Smooth muscle cell (in vitro differentiated cells): ENCODE data around the gene FARP1. TPM values are rescaled to one million over a fixed set of nuclear protein-coding genes. Genes with fewer than 3 reads are reported as not detected.

ENCODE experiments used
- DNase-seq: peaks from one replicate; lab custom pipeline; 2025; ENCODE audit not compliant: unreplicated experiment; lab: John Stamatoyannopoulos, UW
- H2AFZ ChIP-seq: fragments of 200-600 bp; sonication (generic); 2 replicates; pipeline ENCODE4 v1.6.0; 2016; ENCODE audit warnings: antibody characterized with exemption, low read depth, mild to moderate bottlenecking
- H3F3A ChIP-seq: fragments of 200-600 bp; sonication (generic); 2 replicates; pipeline ENCODE4 v1.6.0; 2017; ENCODE audit warnings: antibody characterized with exemption, low read depth
- H3K27ac ChIP-seq: fragments of 200-600 bp; sonication (generic); 2 replicates; pipeline ENCODE4 v1.5.1; 2016; ENCODE audit warnings: low read depth, mild to moderate bottlenecking
- H3K27me3 ChIP-seq: fragments of 200-600 bp; sonication (generic); 2 replicates; pipeline ENCODE4 v1.6.1; 2016; ENCODE audit warnings: low read depth, mild to moderate bottlenecking
- H3K36me3 ChIP-seq: fragments of 200-600 bp; sonication (generic); 2 replicates; pipeline ENCODE4 v1.5.1; 2016; ENCODE audit warnings: low read depth
- H3K4me1 ChIP-seq: fragments of 200-600 bp; sonication (generic); 2 replicates; pipeline ENCODE4 v1.5.1; 2016; ENCODE audit warnings: low read depth
- H3K4me2 ChIP-seq: fragments of 200-600 bp; sonication (generic); 2 replicates; pipeline ENCODE4 v1.6.0; 2016; ENCODE audit warnings: mild to moderate bottlenecking
- H3K4me3 ChIP-seq: fragments of 200-600 bp; sonication (generic); 2 replicates; pipeline ENCODE4 v1.5.1; 2016; ENCODE audit warnings: mild to moderate bottlenecking
- H3K79me2 ChIP-seq: fragments of 200-600 bp; sonication (generic); 2 replicates; pipeline ENCODE4 v1.6.0; 2016; ENCODE audit warnings: low read depth, mild to moderate bottlenecking
- H3K9ac ChIP-seq: fragments of 200-600 bp; sonication (generic); 2 replicates; pipeline ENCODE4 v1.6.0; 2016; ENCODE audit warnings: low read depth
- H3K9me3 ChIP-seq: fragments of 200-600 bp; sonication (generic); replicated peaks from 2 replicates; pipeline ENCODE4 v1.5.1; 2016; ENCODE audit warnings: low read depth
- H4K20me1 ChIP-seq: fragments of 200-600 bp; sonication (generic); 2 replicates; pipeline ENCODE4 v1.6.0; 2016; ENCODE audit warnings: low read depth
- CTCF ChIP-seq: fragments of 200-600 bp; sonication (generic); IDR thresholded peaks from 2 replicates; pipeline ENCODE4 v1.5.1; 2017; ENCODE audit warnings: borderline replicate concordance, mild to moderate bottlenecking, antibody characterized with exemption; ENCODE audit not compliant: insufficient read depth, poor library complexity, severe bottlenecking
- WGBS: methylation state at CpG from one replicate; pipeline ENCODE4 v1.1.7; 2016; ENCODE audit warnings: low lambda C conversion rate; 5-methylcytosine and 5-hydroxymethylcytosine counted together
- polyA plus RNA-seq: library from polyadenylated mRNA; unstranded; fragments of >200 nt; fragmentation: Nextera tagmentation; extraction: Ambion mirVana; gene quantifications from 2 replicates; pipeline ENCODE4 v1.2.1, GENCODE V29; 2016
- total RNA-seq: library from RNA; depleted of rRNA; stranded (reverse); fragments of >200 nt; gene quantifications from 2 replicates; pipeline ENCODE4 v1.2.3, GENCODE V29; 2014

FARP1 gene
- total and polyA plus RNA-seq, 2 experiments from 2014 or later = 59.4 to 104 TPM

DNA sequence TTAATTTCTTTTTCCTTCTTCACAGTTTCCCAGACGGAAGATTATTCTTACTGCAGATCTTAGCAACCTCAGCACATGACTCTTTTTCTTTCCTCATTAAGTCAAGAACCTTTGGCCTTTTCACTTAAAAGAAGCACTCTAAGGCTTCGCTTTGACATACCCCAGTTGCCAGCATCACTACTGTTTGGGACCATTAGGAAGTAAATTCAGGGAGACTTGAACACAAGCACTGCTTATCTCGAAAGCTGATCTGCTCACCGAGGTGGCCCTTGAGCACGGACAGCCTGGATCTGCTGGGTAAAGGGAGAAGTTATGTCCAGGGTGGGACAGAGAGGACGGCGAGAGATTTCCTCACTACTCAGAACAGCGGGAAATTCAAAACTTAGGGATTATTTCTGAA, 185.6 kb downstream of the FARP1 start:
- Histone ChIP-seq H3F3A (peaks cover 5% of the 10 kb centered on the region), H3K4me2 (peak overlapping the region; percentile 78), H3K79me2 (peaks cover 56% of the 10 kb centered on the region)

DNA sequence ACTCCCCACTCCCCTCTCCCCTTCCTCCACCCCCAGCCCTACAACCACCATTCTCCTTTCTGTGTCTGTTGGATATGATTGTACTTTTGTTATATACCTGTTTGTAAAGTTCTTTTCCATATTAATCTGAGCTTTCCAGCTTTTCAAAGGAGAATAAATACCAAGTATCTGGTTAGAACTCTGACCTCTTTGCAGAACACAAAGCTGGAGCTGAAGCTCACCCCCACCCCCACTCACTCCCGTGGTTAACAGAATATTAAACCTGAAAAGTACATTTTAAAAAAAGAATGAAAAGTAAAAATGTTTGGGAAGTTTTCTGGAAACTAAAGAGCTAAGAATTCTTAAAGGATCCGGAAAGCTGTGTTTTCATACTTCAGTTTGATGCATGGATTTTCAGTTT, 189.3 kb downstream of the FARP1 start:
- Histone ChIP-seq H3K4me2 (peak overlapping the region; percentile 1), H3K79me2 (peaks cover 46% of the 10 kb centered on the region), H3K27ac (peak overlapping the region; percentile 13), H3K4me3 (no peak overlapping the region), H3K36me3 (no peaks in the 10 kb centered on the region), H3K9ac (no peak overlapping the region), H3K4me1 (peaks cover 34% of the 10 kb centered on the region), H4K20me1 (peaks cover 9% of the 10 kb centered on the region), H3K27me3 (no peaks in the 10 kb centered on the region), H2AFZ (no peak overlapping the region), H3K9me3 (no peaks in the 10 kb centered on the region), H3F3A (peaks cover 3% of the 10 kb centered on the region)
- 78% methylated on average over 2 of the region's 2 CpGs for WGBS
- no peak for DNase-seq
- TF ChIP-seq CTCF = no peak

More for the DNA sequence above, 185.6 kb downstream of the FARP1 start:
- Histone ChIP-seq H3K36me3 (no peaks in the 10 kb centered on the region), H3K4me3 (no peak overlapping the region), H3K27ac (peak overlapping the region; percentile 85), H3K9ac (peak overlapping the region; percentile 6), H3K4me1 (peaks cover 64% of the 10 kb centered on the region), H3K27me3 (no peaks in the 10 kb centered on the region), H2AFZ (no peak overlapping the region), H3K9me3 (no peaks in the 10 kb centered on the region), H4K20me1 (peaks cover 9% of the 10 kb centered on the region)
- 52% methylated on average over 8 of the region's 8 CpGs for WGBS
- no peak for TF ChIP-seq CTCF
- DNase-seq = no peak

DNA sequence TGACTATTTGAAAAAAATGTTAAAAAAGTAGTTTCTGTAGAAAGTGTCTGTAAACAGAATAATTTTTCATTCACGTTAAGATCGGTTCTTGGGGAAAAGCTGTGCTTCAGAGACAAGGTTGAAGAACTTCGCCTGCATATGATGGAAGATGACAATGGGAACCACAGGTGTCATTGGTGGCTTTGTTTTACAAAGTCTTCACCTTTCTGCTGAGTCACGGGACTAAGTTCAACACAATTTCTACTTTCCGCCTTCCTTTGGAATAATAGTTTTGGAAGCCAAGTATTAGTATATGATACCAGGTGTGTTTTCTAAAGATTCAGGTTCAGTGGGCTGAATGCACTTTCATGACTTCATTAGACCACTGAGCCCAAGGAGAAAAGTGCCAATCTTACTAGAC, 189.8 kb downstream of the FARP1 start:
- Histone ChIP-seq H2AFZ (no peak overlapping the region), H3K4me3 (no peak overlapping the region), H3K9me3 (no peaks in the 10 kb centered on the region), H3K27ac (no peak overlapping the region), H4K20me1 (peaks cover 8% of the 10 kb centered on the region), H3K27me3 (no peaks in the 10 kb centered on the region), H3K4me2 (no peak overlapping the region), H3K79me2 (peaks cover 49% of the 10 kb centered on the region), H3K36me3 (no peaks in the 10 kb centered on the region), H3K9ac (no peak overlapping the region), H3F3A (peaks cover 3% of the 10 kb centered on the region), H3K4me1 (peaks cover 29% of the 10 kb centered on the region)
- 95% methylated on average over 5 of the region's 5 CpGs for WGBS
- TF ChIP-seq CTCF = no peak
- no peak for DNase-seq

GRCh38 chr13:98333486-98333885, 190.6 kb downstream of the FARP1 start:
- no peak overlapping the region for H3K4me2 ChIP-seq
- H2AFZ ChIP-seq = no peak overlapping the region
- H3K27ac ChIP-seq = no peak overlapping the region
- no peaks in the 10 kb centered on the region for H3K9me3 ChIP-seq
- H3K4me3 ChIP-seq = no peak overlapping the region
- H4K20me1 ChIP-seq = peaks cover 10% of the 10 kb centered on the region
- H3K36me3 ChIP-seq = no peaks in the 10 kb centered on the region
- no peak overlapping the region for H3K9ac ChIP-seq
- no peak for DNase-seq
- 53% methylated on average over 12 of the region's 12 CpGs for WGBS
- H3K4me1 ChIP-seq = peaks cover 21% of the 10 kb centered on the region
- TF ChIP-seq CTCF = no peak
- H3F3A ChIP-seq = peaks cover 3% of the 10 kb centered on the region
- no peaks in the 10 kb centered on the region for H3K27me3 ChIP-seq
- peaks cover 50% of the 10 kb centered on the region for H3K79me2 ChIP-seq
